ENCODE data around the gene MAEA.

The MAEA gene

DNA sequence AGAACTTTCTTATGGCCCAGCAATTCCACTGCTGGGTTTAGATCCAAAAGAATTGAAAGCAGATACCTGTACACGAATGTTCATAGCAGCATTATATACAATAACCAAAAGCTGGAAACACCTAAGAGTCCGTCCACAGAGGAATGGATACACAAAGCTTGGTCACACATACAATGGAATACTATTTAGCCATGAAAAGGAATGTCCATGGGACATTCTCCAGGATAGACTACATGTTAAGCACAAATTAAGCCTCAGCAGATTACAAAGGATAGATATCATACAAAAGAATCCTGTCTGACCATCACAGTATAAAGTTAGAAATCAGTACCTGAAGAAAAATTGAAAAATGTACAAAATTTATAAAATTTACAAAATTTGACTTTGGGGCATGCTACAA is 12.7 kb upstream of the MAEA start:
- Histone ChIP-seq H3K9me3 (ENCODE audit: insufficient read depth, low read length) (no peaks in the 10 kb centered on the region), H3K4me3 (ENCODE audit: insufficient read depth, low read length, poor library complexity, severe bottlenecking) (no peak overlapping the region), H3K27ac (ENCODE audit: low read depth, low read length) (no peak overlapping the region), H3K36me3 (ENCODE audit: low read length) (no peaks in the 10 kb centered on the region), H3K79me2 (ENCODE audit: insufficient read depth, low read length) (no peaks in the 10 kb centered on the region), H2AFZ (ENCODE audit: low read depth, low read length, severe bottlenecking) (no peak overlapping the region), H3F3A (ENCODE audit: insufficient read depth) (no peaks in the 10 kb centered on the region), H3K9ac (ENCODE audit: low read length) (no peak overlapping the region), H3K4me2 (ENCODE audit: low read depth, low read length, poor library complexity, severe bottlenecking) (no peak overlapping the region), H3K27me3 (ENCODE audit: low read length) (no peaks in the 10 kb centered on the region), H3K9me2 (replicated peaks; ENCODE audit: insufficient read depth, low read length) (no peaks in the 10 kb centered on the region), H4K20me1 (ENCODE audit: low read depth, low read length) (no peaks in the 10 kb centered on the region)
- no peak for TF ChIP-seq EZH2phosphoT487 (conservative IDR thresholded peaks at IDR 0.05; ENCODE audit: low read length)
- TF ChIP-seq, protein P1, sequence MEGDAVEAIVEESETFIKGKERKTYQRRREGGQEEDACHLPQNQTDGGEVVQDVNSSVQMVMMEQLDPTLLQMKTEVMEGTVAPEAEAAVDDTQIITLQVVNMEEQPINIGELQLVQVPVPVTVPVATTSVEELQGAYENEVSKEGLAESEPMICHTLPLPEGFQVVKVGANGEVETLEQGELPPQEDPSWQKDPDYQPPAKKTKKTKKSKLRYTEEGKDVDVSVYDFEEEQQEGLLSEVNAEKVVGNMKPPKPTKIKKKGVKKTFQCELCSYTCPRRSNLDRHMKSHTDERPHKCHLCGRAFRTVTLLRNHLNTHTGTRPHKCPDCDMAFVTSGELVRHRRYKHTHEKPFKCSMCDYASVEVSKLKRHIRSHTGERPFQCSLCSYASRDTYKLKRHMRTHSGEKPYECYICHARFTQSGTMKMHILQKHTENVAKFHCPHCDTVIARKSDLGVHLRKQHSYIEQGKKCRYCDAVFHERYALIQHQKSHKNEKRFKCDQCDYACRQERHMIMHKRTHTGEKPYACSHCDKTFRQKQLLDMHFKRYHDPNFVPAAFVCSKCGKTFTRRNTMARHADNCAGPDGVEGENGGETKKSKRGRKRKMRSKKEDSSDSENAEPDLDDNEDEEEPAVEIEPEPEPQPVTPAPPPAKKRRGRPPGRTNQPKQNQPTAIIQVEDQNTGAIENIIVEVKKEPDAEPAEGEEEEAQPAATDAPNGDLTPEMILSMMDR (IDR thresholded peaks at IDR 0.05; ENCODE audit: insufficient read depth, low read length, poor library complexity, severe bottlenecking) = no peak

DNA sequence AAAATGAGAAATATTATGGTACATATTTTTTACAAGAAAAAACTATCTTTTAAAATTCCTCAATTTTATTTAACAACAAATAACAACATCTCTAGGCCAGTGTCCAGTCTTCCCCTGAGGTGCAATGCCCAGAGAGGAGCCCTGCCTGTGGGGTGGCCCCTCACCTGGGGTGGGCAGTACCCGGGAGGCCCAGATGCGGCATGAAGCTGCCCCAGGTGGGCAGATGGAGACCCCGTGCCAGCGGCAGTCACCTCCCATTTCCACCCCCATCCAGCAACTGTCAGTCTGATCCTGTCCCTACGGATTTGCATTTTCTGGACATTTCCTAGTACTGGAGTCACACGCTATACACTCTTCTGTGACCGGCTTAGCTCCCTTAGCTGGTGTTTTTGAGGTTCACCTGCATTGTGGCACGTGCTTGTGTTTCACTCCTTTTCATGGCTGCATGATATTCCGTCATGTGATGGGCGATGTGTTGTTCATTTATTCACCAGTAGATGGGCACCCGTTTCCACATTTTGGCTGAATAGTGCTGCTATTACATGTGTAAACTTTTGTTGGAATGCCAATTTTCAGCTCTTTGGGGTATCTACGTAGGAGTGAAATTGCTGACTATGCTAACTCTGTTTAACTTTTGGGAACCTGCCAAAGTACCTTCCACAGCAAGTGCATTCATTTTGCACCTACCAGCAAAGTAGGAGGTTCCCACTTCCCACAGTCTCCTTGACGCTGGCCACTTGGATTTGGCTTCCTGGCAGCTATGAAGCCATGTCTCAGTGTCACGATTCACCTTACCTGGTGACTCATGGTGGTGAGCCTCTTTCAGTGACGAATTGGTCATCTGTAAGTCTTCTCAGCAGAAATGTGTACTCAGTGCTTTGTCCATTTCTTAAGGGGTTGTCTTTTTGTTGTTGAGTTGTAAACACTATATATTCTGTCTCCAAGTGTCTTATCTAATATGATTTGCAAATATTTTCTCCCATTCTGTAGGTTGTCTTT is 11.7 kb upstream of the MAEA start:
- TF ChIP-seq, protein P1 (IDR thresholded peaks at IDR 0.05; ENCODE audit: insufficient read depth, low read length, poor library complexity, severe bottlenecking) = no peak
- no peak for TF ChIP-seq EZH2phosphoT487 (conservative IDR thresholded peaks at IDR 0.05; ENCODE audit: low read length)
- Histone ChIP-seq H3K4me2 (ENCODE audit: low read depth, low read length, poor library complexity, severe bottlenecking) (no peak overlapping the region), H2AFZ (ENCODE audit: low read depth, low read length, severe bottlenecking) (no peak overlapping the region)

GRCh38 chr4:1279253-1279652 is 10.4 kb upstream of the MAEA start:
- H3K79me2 ChIP-seq (ENCODE audit: insufficient read depth, low read length) = no peaks in the 10 kb centered on the region
- TF ChIP-seq, protein P1 (IDR thresholded peaks at IDR 0.05; ENCODE audit: insufficient read depth, low read length, poor library complexity, severe bottlenecking) = no peak
- TF ChIP-seq EZH2phosphoT487 (conservative IDR thresholded peaks at IDR 0.05; ENCODE audit: low read length) = no peak
- H3K9me3 ChIP-seq (ENCODE audit: insufficient read depth, low read length) = no peaks in the 10 kb centered on the region
- no peak overlapping the region for H3K27ac ChIP-seq (ENCODE audit: low read depth, low read length)
- H2AFZ ChIP-seq (ENCODE audit: low read depth, low read length, severe bottlenecking) = no peak overlapping the region
- H3K36me3 ChIP-seq (ENCODE audit: low read length) = no peaks in the 10 kb centered on the region
- H3K9me2 ChIP-seq (replicated peaks; ENCODE audit: insufficient read depth, low read length) = no peaks in the 10 kb centered on the region
- no peaks in the 10 kb centered on the region for H3F3A ChIP-seq (ENCODE audit: insufficient read depth)
- H3K4me3 ChIP-seq (ENCODE audit: insufficient read depth, low read length, poor library complexity, severe bottlenecking) = no peak overlapping the region
- no peak overlapping the region for H3K4me2 ChIP-seq (ENCODE audit: low read depth, low read length, poor library complexity, severe bottlenecking)
- no peaks in the 10 kb centered on the region for H3K27me3 ChIP-seq (ENCODE audit: low read length)
- H3K9ac ChIP-seq (ENCODE audit: low read length) = no peak overlapping the region
- H4K20me1 ChIP-seq (ENCODE audit: low read depth, low read length) = no peaks in the 10 kb centered on the region

More for the DNA sequence above, 11.7 kb upstream of the MAEA start:
- H3K79me2 ChIP-seq (ENCODE audit: insufficient read depth, low read length) = no peaks in the 10 kb centered on the region
- no peak overlapping the region for H3K9ac ChIP-seq (ENCODE audit: low read length)
- H3K36me3 ChIP-seq (ENCODE audit: low read length) = no peaks in the 10 kb centered on the region
- no peaks in the 10 kb centered on the region for H3K27me3 ChIP-seq (ENCODE audit: low read length)
- H3K4me3 ChIP-seq (ENCODE audit: insufficient read depth, low read length, poor library complexity, severe bottlenecking) = no peak overlapping the region
- no peaks in the 10 kb centered on the region for H3K9me2 ChIP-seq (replicated peaks; ENCODE audit: insufficient read depth, low read length)
- H3K27ac ChIP-seq (ENCODE audit: low read depth, low read length) = no peak overlapping the region
- H4K20me1 ChIP-seq (ENCODE audit: low read depth, low read length) = no peaks in the 10 kb centered on the region
- H3K9me3 ChIP-seq (ENCODE audit: insufficient read depth, low read length) = no peaks in the 10 kb centered on the region
- no peaks in the 10 kb centered on the region for H3F3A ChIP-seq (ENCODE audit: insufficient read depth)
